Measurements from ENCODE around the gene SERGEF. TPM values are rescaled to one million over a fixed set of nuclear protein-coding genes. Genes with fewer than 3 reads are reported as not detected.
A peak's percentile ranks its signal among the peaks of the same experiment; 100 is the strongest.

SERGEF gene
- total and polyA plus RNA-seq, 2 of the 13 experiments (the other 11 are each of a cell fraction or from before 2014, with no cell fraction given) = 54.5 to 114 TPM

DNA sequence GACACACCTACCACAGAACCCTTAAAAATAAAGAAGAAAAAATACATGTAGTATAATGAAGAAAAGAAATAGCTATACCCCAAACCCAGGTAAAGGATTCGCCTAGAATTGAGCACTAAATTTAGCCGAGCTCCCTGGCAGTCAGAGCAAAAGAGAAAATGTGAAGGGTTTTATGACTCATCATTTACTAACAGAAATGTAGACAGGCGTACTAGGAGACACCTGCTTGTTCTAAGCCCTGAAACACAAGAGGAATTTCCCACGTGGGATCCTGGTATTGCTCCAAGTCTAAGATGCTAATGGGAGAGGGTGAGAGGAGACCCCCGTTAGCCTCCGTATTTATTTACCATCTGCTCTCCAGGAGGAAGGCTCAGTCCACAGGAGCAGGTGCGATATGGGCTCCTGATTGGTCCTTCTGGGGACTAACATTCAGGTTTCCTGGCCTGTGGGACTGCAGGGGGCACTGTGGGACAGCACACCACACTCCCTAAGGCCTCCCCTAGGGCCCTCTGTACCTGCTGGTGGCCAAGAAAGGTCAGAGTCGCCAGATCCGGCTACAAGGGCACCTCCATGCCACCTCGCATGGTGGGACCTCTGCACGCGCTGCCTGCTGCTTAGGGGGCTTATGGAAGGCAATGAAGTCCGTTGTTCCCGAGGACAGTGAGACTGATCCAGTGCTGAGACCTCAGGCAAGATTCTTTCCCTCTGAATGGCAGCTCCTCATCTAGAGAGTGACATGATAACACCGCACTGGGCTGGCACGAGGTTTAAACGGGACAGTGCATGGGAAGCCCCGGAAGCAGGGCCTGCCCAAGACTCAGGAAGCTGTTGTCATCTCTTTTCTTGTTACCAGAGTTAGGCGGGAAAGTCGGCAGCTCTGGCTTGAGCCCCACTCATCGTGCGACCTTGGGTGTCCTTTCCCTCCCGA lies 252.5 kb downstream of the SERGEF start (continued):
- TF ChIP-seq, protein P1, sequence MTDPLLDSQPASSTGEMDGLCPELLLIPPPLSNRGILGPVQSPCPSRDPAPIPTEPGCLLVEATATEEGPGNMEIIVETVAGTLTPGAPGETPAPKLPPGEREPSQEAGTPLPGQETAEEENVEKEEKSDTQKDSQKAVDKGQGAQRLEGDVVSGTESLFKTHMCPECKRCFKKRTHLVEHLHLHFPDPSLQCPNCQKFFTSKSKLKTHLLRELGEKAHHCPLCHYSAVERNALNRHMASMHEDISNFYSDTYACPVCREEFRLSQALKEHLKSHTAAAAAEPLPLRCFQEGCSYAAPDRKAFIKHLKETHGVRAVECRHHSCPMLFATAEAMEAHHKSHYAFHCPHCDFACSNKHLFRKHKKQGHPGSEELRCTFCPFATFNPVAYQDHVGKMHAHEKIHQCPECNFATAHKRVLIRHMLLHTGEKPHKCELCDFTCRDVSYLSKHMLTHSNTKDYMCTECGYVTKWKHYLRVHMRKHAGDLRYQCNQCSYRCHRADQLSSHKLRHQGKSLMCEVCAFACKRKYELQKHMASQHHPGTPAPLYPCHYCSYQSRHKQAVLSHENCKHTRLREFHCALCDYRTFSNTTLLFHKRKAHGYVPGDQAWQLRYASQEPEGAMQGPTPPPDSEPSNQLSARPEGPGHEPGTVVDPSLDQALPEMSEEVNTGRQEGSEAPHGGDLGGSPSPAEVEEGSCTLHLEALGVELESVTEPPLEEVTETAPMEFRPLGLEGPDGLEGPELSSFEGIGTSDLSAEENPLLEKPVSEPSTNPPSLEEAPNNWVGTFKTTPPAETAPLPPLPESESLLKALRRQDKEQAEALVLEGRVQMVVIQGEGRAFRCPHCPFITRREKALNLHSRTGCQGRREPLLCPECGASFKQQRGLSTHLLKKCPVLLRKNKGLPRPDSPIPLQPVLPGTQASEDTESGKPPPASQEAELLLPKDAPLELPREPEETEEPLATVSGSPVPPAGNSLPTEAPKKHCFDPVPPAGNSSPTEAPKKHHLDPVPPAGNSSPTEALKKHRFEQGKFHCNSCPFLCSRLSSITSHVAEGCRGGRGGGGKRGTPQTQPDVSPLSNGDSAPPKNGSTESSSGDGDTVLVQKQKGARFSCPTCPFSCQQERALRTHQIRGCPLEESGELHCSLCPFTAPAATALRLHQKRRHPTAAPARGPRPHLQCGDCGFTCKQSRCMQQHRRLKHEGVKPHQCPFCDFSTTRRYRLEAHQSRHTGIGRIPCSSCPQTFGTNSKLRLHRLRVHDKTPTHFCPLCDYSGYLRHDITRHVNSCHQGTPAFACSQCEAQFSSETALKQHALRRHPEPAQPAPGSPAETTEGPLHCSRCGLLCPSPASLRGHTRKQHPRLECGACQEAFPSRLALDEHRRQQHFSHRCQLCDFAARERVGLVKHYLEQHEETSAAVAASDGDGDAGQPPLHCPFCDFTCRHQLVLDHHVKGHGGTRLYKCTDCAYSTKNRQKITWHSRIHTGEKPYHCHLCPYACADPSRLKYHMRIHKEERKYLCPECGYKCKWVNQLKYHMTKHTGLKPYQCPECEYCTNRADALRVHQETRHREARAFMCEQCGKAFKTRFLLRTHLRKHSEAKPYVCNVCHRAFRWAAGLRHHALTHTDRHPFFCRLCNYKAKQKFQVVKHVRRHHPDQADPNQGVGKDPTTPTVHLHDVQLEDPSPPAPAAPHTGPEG (CRISPR knock-in tag; IDR thresholded peaks at IDR 0.05) = no peak
- TF ChIP-seq RORA (CRISPR knock-in tag; IDR thresholded peaks at IDR 0.05) = no peak
- TF ChIP-seq ZNF547 (CRISPR knock-in tag; IDR thresholded peaks at IDR 0.05) = 0 out of 2 replicates have a peak, but pooled peaks have one; percentile 5
- TF ChIP-seq KLF13 (CRISPR knock-in tag; IDR thresholded peaks at IDR 0.05) = no peak
- TF ChIP-seq HINFP (CRISPR knock-in tag; IDR thresholded peaks at IDR 0.05; ENCODE audit: low read depth) = no peak
- TF ChIP-seq, protein P2, sequence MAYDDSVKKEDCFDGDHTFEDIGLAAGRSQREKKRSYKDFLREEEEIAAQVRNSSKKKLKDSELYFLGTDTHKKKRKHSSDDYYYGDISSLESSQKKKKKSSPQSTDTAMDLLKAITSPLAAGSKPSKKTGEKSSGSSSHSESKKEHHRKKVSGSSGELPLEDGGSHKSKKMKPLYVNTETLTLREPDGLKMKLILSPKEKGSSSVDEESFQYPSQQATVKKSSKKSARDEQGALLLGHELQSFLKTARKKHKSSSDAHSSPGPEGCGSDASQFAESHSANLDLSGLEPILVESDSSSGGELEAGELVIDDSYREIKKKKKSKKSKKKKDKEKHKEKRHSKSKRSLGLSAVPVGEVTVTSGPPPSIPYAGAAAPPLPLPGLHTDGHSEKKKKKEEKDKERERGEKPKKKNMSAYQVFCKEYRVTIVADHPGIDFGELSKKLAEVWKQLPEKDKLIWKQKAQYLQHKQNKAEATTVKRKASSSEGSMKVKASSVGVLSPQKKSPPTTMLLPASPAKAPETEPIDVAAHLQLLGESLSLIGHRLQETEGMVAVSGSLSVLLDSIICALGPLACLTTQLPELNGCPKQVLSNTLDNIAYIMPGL (CRISPR knock-in tag; IDR thresholded peaks at IDR 0.05; ENCODE audit: borderline replicate concordance in 1 of 2, low read depth in 1 of 2) = peak; percentile 31 to 56; a peak in 1 of 4 replicates
- no peak for TF ChIP-seq BRCA1 (CRISPR knock-in tag; IDR thresholded peaks at IDR 0.05)
- TF ChIP-seq REPIN1 (CRISPR knock-in tag; IDR thresholded peaks at IDR 0.05; ENCODE audit: borderline replicate concordance, low read depth) = peak; percentile 24; the same call in 1 of the 2 replicates
- TF ChIP-seq, protein P3, sequence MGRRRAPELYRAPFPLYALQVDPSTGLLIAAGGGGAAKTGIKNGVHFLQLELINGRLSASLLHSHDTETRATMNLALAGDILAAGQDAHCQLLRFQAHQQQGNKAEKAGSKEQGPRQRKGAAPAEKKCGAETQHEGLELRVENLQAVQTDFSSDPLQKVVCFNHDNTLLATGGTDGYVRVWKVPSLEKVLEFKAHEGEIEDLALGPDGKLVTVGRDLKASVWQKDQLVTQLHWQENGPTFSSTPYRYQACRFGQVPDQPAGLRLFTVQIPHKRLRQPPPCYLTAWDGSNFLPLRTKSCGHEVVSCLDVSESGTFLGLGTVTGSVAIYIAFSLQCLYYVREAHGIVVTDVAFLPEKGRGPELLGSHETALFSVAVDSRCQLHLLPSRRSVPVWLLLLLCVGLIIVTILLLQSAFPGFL (CRISPR knock-in tag; IDR thresholded peaks at IDR 0.05) = no peak
- TF ChIP-seq GATAD2A (CRISPR knock-in tag; IDR thresholded peaks at IDR 0.05) = 0 out of 2 replicates have a peak, but pooled peaks have one; percentile 25
- TF ChIP-seq CHCHD3 (CRISPR knock-in tag; IDR thresholded peaks at IDR 0.05) = no peak
- TF ChIP-seq YY1 (IDR thresholded peaks at IDR 0.05; ENCODE audit: insufficient read depth, insufficient replicate concordance, low read depth, low read length) = no peak
- no peak for TF ChIP-seq ZFP36L1 (CRISPR knock-in tag; IDR thresholded peaks at IDR 0.05)
- TF ChIP-seq, protein P4, sequence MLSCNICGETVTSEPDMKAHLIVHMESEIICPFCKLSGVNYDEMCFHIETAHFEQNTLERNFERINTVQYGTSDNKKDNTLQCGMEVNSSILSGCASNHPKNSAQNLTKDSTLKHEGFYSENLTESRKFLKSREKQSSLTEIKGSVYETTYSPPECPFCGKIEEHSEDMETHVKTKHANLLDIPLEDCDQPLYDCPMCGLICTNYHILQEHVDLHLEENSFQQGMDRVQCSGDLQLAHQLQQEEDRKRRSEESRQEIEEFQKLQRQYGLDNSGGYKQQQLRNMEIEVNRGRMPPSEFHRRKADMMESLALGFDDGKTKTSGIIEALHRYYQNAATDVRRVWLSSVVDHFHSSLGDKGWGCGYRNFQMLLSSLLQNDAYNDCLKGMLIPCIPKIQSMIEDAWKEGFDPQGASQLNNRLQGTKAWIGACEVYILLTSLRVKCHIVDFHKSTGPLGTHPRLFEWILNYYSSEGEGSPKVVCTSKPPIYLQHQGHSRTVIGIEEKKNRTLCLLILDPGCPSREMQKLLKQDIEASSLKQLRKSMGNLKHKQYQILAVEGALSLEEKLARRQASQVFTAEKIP (CRISPR knock-in tag; IDR thresholded peaks at IDR 0.05; ENCODE audit: borderline replicate concordance) = no peak
